GM20431 (cell line): ENCODE data around the gene SLC51A.

Experiments
- in situ Hi-C: fragments of 300-500 bp; cut with MseI, MboI; formaldehyde crosslinking; loops from one replicate; pipeline ENCODE4 v1.15.0; 2020; ENCODE audit warnings: low sequenced_read_pairs; ENCODE audit not compliant: unreplicated experiment

Gene SLC51A

DNA sequence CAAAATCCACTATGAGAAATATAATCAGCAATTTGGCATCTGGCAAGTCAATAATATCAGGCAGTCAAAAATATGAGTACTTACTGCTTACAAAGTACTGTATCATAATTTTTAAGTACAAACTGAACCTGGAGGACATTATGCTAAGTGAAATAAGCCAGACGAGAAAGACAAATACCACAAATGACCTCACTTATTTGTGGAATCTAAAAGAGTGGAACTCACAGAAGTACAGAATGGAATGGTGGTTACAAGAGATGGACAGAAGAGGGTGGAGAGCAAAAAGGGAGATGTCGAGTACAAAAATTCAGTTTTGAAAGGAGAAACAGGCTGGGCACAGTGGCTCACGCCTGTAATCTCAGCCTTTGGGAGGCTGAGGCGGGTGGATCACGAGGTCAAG lies 58.8 kb downstream of the SLC51A start:
- in situ Hi-C loops: no loop called here

GRCh38 chr3:196280689-196281440 lies 64.5 kb downstream of the SLC51A start:
- in situ Hi-C loops: no loop called here

GRCh38 chr3:196281962-196282361 lies 65.6 kb downstream of the SLC51A start:
- in situ Hi-C loops: no loop called here
